NK-92 (cell line): ENCODE data around the gene SPARC.

Experiments
- DNase-seq: peaks from one replicate; lab custom pipeline; 2025; ENCODE audit not compliant: unreplicated experiment; lab: John Stamatoyannopoulos, UW

Gene SPARC

GRCh38 chr5:151679421-151680155 lies 7.1 kb downstream of the SPARC start:
- DNase-seq, result no peak

DNA sequence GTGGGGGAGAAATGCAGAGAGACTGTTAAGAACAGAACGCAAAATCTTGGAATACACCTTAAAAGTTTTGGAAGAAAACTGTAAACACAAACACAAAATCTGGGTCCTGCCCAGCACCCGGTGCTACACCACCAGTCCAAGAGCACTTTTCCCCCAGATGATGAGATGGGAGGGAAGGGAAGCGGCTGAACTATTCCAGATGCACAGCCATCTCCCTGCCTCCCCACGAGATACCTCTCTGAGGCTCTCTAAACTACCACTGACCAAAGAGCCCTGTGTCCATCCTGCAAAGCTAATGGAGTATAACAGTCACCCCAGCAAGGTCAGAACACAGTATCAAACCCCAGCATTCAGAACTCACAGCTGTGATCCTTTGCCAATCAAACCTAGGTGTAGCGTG lies 8.0 kb downstream of the SPARC start:
- DNase-seq, result no peak

DNA sequence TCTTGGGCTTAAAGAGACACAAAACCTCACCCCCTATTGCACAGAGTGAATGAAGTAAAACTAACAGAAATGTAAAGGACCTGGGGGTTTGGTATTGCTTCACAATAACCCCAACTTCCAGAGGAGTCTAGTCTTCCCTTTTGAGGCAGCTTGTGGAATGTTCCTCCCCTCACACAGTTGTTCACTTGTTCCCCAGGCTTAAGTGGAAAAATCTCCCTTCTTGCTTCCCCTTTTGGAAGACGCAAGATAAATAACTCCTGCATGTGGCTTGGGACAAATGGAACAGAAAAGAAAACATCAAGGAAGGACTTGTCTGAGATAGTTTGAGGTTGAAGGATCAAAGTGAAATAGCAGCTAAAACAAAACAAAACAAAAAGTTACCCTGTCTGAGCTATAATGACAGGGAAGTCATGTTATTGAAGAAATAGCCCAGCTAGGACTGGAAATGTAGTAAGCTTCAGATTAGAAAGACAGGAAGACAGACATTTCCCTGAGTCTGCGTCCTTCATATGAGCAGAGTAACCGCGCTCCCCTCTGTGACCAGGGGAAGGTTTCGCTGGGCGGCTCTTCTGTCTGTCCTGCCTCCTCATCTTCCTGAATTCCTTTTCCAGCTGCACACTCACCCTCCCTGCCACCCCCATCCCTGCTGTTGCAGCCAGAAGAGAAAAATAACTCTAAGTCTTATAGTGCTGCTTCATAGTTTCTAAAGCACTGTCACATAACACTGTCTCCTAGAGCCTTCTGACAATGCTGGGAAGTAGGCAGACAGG lies 8.8 kb downstream of the SPARC start:
- DNase-seq, result no peak

DNA sequence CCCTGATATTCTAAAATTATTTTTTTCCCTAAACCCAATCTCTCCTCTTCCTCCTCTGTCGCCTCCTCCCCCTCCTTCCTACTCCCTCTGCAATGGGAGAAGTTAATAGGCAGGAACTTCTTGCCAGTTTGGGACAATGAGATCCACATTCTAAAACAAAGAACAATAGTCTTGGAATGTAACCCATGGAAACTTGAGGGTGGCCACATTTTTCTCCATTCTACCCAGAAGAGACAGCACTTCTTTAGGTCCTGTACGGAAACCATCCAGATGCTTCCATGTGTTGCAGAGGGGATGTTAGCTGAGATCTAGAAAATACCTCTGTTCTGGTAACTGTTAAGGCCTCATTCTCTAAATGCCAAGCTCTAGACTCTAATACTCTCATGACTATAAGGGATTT lies 10.0 kb downstream of the SPARC start:
- DNase-seq, result no peak

DNA sequence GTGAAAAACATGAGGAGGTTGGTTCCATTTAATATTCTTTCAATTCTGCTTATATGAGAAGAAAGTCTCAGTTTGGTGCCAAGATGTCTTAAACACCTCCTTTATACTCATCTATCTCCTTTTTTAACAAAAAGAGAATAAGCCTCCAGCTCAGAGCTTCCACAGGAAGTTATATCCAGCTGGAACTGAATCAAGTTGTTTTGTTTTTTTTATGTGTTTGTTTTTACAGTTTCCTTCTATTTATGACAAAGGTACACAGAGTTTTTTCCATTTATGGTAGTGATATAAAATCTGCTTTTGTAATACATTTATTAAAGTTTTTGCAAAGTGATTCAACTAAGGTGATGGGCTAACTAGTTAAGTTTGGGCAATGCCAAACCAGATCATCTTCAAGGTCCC lies 10.4 kb downstream of the SPARC start:
- DNase-seq, result no peak

GRCh38 chr5:151675611-151676313 lies 11.0 kb downstream of the SPARC start:
- DNase-seq, result no peak

- DNase-seq, result no peak
Observed at GRCh38 chr5:151674626-151675610, 11.8 kb downstream of the SPARC start.

DNA sequence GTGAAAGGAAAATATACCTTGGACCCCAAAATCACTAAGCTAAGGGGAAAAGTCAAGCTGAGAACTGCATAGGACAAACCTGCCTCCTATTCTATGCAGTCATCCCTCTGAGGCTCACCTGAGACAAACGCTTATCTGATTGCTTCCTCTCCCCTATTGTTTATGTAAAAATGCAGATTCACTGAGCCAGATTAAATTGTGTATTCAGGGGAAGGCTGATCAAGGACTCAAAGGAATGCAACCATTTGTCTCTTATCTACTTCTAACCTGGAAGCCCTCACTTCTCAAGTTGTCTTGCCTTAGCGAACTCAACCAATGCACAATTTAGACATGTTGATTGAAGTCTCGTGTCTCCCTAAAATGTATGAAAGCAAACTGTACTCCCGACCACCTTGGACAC lies 13.3 kb downstream of the SPARC start:
- no peak for DNase-seq

DNA sequence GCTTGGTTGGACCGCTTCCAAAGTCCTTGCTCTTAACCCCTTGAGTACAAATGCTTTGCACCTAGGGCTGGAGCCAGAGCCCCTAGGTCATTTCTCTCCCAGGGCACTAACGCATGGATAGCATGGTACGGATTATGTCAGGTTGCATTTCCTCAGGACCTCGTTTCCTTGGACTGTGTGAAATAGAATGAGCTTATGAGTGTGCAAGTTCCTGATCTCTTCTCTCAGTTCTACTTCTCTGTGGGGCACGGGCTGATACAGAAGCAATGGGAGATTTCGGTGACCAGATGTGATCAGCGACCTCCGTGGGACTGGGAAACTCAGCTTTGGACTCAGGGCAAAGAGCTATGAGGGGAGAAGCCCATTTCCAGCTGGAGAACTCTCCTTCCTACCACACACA lies 14.2 kb downstream of the SPARC start:
- no peak for DNase-seq

GRCh38 chr5:151671950-151672349 lies 14.8 kb downstream of the SPARC start:
- no peak for DNase-seq

DNA sequence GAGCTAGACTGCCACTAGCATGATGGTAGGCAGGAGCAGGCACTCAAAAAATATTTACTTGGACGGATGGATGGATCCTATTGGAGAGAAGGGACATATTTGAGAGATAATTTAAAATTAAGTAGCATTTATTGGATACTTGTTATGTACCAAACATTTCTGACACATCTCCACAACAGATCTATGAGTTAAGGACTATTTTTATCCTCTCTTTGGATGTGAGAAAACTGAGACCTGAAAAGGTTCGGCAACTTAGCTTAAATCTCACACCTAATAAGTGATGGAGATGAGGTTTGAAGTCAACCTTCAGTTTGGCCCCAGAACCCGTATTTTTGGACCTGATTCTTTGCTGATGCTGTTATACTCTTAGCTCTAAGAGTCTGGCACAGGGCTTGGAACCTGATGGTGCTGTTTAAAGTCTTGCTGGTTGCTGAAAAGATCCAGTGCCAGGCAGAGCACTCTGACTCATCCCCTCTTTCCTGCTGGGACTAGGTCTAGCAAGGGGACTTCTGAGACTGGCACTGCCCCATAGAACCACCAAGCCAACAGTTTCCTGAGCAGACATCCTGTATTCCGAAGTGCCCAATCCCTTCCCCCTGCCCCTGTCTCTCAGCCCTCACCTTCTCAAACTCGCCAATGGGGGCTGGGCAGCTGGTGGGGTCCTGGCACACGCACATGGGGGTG lies 15.6 kb downstream of the SPARC start:
- no peak for DNase-seq

DNA sequence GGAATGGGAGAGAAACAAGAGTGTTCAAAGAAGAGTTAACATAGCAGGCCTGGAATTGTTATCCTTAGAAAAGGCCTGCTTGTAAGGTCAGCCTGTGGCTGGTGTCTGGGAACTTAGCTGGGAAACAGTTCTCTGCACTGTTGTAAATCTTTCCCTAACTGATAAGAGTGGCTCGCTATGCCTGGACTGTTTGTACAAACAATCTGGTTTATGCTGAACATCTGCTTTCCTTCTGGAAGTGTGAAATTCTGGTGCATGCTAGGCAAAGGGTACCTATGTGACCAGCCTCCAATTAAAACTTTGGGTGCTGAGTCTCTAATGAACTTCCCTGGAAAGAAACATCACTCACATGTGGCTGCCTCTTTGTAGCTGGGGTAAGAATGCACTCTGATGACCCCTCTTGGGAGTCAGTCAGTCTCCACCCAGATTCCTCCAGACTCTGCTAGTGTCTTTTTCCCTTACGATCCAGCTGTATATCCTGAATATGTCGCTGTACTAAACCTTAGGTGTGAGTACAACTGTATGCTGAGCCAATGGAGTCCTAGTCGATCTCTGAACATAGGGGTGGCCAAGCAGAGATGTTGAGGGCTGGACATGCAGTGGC lies 16.5 kb downstream of the SPARC start:
- no peak for DNase-seq

GRCh38 chr5:151667083-151667482 lies 19.6 kb downstream of the SPARC start:
- no peak for DNase-seq

- DNase-seq, result no peak
Observed at GRCh38 chr5:151665613-151666012, 21.1 kb downstream of the SPARC start.

DNA sequence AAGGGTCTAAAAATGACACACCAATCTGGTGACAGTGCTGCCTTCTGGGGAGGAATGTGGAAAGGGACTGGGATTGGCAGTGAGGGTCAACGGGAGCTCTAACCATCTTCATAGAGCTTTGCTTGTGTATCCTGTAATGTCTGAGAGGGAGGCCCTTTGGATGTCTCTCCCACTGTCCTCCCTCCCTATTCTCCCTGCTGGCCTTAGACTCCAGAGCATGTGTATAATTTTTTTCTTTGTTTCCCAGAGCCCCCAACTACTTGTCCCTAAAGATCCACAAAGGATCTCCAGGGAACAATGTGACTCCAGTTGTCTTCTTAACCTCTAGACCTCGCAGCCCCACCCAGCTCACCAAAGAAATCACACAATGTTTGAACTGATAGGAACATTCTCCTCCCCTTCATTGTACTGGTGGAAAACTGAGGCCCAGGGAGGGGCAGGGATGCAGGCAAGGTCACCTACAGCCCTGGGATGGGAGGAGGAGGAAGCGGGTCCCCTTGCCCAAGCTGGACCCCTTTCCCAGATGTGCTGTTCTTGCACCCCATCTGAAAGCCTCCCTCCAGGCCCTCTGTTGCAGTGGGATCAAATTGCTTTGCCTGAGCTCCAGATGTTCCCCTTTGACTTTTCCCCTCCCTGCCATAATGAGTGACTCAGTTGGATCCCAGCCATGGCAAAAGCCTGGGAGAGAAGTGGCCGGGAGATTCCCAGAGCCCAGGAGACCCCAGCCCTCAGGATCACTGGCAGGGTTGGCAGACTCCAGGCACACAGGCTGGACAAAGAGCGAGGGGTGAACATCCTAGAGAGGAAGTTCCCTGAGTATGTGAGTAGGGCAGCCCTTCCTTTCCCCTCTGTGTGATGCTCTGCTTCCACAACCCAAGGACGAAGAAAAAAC lies 21.8 kb downstream of the SPARC start:
- DNase-seq, result no peak

- no peak for DNase-seq
Observed at GRCh38 chr5:151663617-151664293, 23.0 kb downstream of the SPARC start.

DNA sequence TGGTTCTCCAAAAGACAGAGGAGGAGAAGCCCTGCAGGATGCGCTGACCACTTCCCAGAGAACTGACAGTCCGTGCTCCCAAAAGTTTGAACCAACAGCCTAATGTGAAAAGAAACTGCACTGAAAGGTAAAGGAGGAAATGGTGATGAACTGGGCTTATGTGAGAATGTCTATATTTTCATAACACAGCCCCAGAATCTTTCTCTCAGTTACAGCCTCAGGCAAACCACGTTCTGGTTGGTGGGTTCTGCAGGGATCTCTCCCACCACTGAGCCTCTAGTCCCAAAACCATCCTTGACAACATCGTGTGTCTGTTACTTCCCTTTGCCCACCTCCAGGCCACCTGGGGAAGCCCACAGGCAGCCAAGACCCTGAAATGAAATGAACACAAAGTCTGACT lies 23.9 kb downstream of the SPARC start:
- no peak for DNase-seq
